HG03095 (cell line): ENCODE measurements around the gene P3R3URF.
"Not testable (repeated sequence)": the region's sequence is repeated elsewhere in the genome, so short reads cannot be mapped to it uniquely, and the experiment has no call there.

Experiments
- ATAC-seq: cut with Tn5 transposase; IDR thresholded peaks from one replicate; pipeline ENCODE4 v1.9.1; 2021; ENCODE audit warnings: moderate library complexity; ENCODE audit not compliant: unreplicated experiment

The P3R3URF gene

DNA sequence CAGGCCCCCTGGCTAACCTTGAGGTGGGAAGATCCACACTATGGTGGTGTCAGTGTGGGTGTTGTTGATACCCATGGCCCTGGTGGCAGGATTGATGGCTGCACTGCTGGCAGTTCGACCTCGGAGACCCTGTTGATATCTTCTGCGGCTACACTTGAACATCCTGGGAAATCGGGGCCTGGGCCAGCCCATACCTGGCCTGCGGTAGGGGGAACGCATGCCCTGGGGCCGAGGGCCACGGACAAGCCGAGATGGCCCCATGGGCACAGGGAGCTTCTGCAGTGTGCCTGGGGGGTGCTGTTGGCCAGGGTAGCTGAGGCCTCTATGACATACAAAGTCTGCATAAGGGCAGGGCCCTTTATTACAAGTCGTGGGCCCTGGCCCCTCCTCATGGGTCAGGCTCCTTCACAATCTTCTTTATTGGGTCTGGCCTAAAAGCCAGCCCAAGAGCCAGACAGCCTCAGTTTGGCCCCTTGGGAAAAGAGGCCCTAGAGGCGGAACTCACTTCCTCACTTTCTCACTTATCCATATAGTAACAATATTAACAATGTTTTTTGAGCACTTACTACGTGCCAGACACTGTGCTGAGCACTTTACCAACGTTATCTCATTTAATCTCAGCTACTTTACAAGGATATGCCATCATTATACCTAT is at the start of gene P3R3URF:
Gene P3R3URF (minus strand): TSS at position 278 of the 655 bp plus-strand sequence. CDS start 17 bp downstream, at position 261.
- no peak for ATAC-seq

DNA sequence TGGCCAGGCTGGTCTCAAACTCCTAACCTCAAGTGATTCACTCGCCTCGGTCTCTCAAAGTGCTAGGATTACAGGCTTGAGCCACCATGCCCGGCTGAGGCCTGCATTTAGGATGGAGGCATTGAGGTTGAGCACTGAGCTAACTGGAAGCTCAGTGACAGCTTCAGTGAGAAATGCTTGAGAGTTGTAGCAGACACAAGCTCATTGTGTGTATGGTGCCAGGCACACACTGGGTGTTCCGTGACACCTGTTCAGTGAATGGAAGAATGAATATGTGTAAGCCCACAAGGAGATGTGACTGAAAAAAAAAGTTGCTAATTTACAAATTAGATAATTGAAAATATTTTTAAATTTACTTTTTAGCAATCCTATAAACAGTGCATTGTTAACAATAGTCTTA is 48.7 kb upstream of the P3R3URF start:
- ATAC-seq: no peak

- ATAC-seq: no peak
Measured at GRCh38 chr1:46223472-46223943, 47.2 kb upstream of the P3R3URF start.

- ATAC-seq: not testable (repeated sequence)
Measured at GRCh38 chr1:46223055-46223454, 46.8 kb upstream of the P3R3URF start.

GRCh38 chr1:46221749-46222148 is 45.5 kb upstream of the P3R3URF start:
- no peak for ATAC-seq

GRCh38 chr1:46220808-46221207 is 44.5 kb upstream of the P3R3URF start:
- no peak for ATAC-seq

GRCh38 chr1:46219551-46220520 is 43.5 kb upstream of the P3R3URF start:
- ATAC-seq: no peak

DNA sequence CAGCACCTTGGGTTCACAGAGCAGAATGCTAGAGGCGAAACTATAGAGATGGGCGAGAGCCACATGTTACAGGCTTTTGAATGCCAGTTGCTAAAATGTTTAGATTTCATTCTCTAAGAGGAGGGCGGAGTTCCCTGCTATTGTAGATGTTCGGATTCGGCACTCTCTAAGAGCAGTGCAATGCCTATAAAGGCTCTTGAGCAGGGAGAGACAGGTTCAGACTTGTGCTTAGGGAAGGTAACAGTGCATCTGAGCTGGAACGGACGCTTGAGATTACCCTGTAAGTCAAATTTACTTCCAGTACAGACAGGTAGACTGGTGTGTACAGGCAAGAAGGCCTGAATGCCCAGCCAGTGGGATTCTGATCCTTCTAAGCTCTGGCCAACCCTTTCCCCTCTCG is 42.2 kb upstream of the P3R3URF start:
- no peak for ATAC-seq

GRCh38 chr1:46215504-46215903 is 39.2 kb upstream of the P3R3URF start:
- no peak for ATAC-seq

GRCh38 chr1:46211051-46211450 is 34.8 kb upstream of the P3R3URF start:
- no peak for ATAC-seq

DNA sequence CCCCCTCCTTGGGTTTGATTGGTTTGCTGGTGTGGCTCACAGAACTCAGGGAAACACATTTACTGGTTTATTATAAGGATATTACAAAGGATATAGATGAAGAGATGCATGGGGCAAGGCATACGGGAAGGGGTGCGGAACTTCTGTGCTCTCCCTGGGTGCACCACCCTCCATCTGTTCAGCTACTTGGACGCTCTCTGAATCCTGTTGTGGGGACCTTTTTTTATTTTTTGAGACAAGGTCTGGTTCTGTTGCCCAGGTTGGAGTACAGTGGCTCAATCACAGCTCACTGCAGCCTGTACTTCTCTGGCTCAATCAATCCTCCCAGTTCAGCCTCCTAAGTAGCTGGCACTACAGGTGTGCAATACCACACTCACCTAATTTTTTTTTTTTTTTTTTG is 34.3 kb upstream of the P3R3URF start:
- ATAC-seq: no peak

- ATAC-seq: no peak
Measured at GRCh38 chr1:46206399-46206798, 30.1 kb upstream of the P3R3URF start.

- no peak for ATAC-seq
Measured at GRCh38 chr1:46205791-46206190, 29.5 kb upstream of the P3R3URF start.

DNA sequence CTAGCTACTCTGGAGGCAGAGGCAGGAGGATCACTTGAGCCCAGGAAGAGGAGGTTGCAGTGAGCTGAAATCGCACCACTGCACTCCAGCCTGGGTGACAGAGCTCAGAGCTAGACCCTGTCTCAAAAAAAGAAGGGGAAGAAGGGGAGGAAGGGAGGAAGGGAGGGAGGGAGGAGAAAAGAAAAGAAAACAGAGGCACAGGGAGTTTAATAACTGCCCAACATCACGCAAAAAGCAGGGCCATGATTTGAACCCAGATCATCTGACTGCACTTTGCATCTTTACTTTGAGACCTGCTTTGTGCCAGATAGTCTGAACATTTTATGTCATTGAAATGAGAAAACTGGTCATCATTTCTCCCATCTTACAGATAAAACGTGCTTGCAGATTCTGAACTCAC is 28.9 kb upstream of the P3R3URF start:
- no peak for ATAC-seq

DNA sequence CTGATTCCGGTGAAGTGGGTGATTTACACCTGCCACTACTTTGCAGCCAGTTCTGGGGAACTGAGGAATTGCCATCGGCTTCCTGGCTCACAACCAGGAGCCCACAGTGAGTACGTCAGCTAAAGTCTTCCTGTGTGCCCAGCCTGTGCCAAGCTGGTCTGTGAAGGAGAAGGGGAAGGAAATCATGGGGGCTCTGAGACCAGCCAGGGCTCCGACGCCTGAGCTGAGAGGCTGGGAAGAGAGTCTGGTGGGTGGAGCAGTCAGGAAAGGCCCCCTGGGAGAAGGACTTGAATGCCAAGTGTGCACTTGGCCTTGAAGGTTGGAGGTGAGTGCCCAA is 28.1 kb upstream of the P3R3URF start:
- ATAC-seq: no peak

DNA sequence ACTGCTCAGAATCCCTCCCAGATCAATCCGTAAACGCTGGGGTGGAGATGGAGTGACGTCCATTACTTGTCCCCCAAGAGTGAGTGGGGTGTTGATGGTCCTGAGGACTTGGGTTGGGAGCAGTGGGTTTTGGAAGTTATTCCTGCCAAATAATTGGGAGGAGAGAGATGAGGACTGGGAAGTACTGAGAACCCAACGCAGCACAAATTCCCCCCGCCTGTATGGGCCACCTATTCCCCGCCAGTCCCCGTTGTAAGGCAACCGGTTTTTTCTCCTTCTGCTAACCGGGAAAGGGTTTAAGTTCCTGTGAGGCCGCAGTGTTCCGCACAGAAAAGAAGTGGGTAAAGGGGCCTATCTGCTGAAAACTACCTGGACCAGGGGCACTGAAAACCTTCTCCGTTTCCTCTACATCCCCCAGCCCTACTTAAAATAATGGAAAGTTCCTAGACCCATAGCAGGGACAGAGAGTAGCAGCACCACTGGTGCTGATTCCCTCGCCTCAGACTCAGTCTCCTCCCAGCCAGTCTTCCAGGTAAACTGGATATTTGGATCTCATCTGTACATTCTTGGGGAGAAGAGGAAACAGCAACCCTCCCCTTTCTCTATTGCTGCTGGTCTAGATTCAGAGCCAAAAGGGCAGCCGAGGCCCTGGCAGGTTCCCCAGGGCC is 27.6 kb upstream of the P3R3URF start:
- ATAC-seq: no peak

- no peak for ATAC-seq
Measured at GRCh38 chr1:46199233-46199749, 23.0 kb upstream of the P3R3URF start.

GRCh38 chr1:46197964-46198811 is 21.9 kb upstream of the P3R3URF start, which contains the start of gene POMGNT1:
Gene POMGNT1 (minus strand): TSS chr1:46198434. CDS start chr1:46197821, 613 bp downstream.
- ATAC-seq: peak; percentile 88

DNA sequence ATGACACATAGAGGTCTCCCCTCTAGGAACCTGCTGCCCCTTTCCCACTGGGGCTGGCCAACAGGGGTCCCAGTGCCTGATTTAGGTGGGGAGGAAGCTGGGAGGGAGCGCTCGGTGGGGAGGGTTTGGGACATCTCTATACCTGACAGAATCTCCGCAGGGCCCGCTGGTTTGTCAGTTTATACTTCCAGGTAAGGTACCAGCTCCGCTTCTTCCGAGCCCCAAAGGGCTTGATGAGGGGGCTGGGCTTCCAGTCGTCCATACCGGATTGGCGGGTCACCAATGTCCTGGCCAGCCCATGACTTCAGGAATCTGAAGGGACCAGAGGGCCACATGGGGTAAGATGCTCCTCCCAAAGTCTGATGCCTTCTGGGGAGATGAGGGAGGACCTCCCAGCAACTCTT is 21.3 kb upstream of the P3R3URF start:
- ATAC-seq: no peak

DNA sequence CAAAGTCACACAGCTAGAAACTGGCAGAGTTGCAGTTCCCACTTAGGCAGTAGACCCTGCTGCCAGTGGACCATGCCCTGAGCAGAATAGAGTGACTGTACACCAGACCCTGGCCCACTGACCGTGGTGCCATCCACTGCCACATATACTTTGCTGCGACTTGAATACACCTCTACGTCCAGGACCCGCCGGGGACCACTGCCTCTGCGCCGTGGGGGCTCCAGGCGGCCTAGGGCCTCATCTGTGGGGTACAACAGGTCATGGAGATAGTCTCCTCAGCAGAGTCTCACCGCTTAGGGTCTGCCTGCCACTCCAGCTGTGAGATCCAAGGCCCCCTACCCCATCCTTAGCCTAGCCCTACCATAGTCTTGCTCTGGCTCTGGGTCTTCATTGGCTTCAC is 20.3 kb upstream of the P3R3URF start:
- ATAC-seq: no peak
